HepG2 (cell line): ENCODE data around the gene CAPRIN1. TPM values are rescaled to one million over a fixed set of nuclear protein-coding genes. Genes with fewer than 3 reads are reported as not detected.

ENCODE experiments used
- AHR ChIP-seq: IDR thresholded peaks from 2 replicates; pipeline ENCODE4 v1.6.1; 2018; ENCODE audit warnings: missing genetic modification reagents, missing compliant biosample characterization
- FOXA3 ChIP-seq: IDR thresholded peaks from 2 replicates; pipeline ENCODE4 v1.6.1; 2016; ENCODE audit warnings: missing genetic modification reagents, missing compliant biosample characterization
- GATAD1 ChIP-seq: IDR thresholded peaks from 2 replicates; pipeline ENCODE4 v1.6.1; 2016; ENCODE audit warnings: missing genetic modification reagents, missing compliant biosample characterization
- IKZF1 ChIP-seq: fragments of 450-650 bp; IDR thresholded peaks from 2 replicates; pipeline ENCODE4 v1.7.1; 2016
- JDP2 ChIP-seq: sonication (generic); formaldehyde crosslinking; IDR thresholded peaks from 2 replicates; pipeline ENCODE4 v1.8.1; 2022; ENCODE audit warnings: missing genetic modification reagents, borderline replicate concordance
- JUND ChIP-seq: sonication (generic); formaldehyde crosslinking; IDR thresholded peaks from 2 replicates; pipeline ENCODE4 v1.8.0; 2022; ENCODE audit warnings: mild to moderate bottlenecking, missing genetic modification reagents
- KLF11 ChIP-seq: IDR thresholded peaks from 2 replicates; pipeline ENCODE4 v1.6.1; 2016; ENCODE audit warnings: missing compliant biosample characterization
- RFXAP ChIP-seq: sonication (generic); formaldehyde crosslinking; IDR thresholded peaks from 2 replicates; pipeline ENCODE4 v1.4.0; 2020; ENCODE audit warnings: missing genetic modification reagents, borderline replicate concordance
- ZBTB20 ChIP-seq: sonication (generic); formaldehyde crosslinking; IDR thresholded peaks from 2 replicates; pipeline ENCODE4 v1.8.1; 2023; ENCODE audit warnings: missing genetic modification reagents, low read depth, mild to moderate bottlenecking, borderline replicate concordance
- ZC3H4 ChIP-seq: sonication (generic); formaldehyde crosslinking; IDR thresholded peaks from 2 replicates; pipeline ENCODE4 v1.4.0; 2020; ENCODE audit warnings: missing genetic modification reagents, borderline replicate concordance
- ZNF510 ChIP-seq: sonication (generic); formaldehyde crosslinking; IDR thresholded peaks from 2 replicates; pipeline ENCODE4 v1.4.0; 2020; ENCODE audit warnings: low read depth, mild to moderate bottlenecking, missing genetic modification reagents
- polyA plus RNA-seq, 8 experiments: library from polyadenylated mRNA; depleted of rRNA in 3 of 8; stranded (reverse) in 7 of 8; unstranded in 1 of 8; fragments of >200 nt; fragmentation: Illumina TruSeq in 4 of 8; extraction: Trizol in 4 of 8; gene quantifications; 2 replicates each; pipeline versions ENCODE4 v1.2.1 to v1.2.3, GENCODE V29; 2011 to 2016; ENCODE audit warnings: low read depth in 4 of 8, missing spikeins in 1 of 8, mixed read lengths in 1 of 8; ENCODE audit not compliant: insufficient read depth in 1 of 8
- total RNA-seq, 5 experiments: library from RNA; depleted of rRNA; stranded (reverse); fragments of >200 nt; fragmentation: Illumina TruSeq; extraction: Trizol; gene quantifications; 2 replicates each; pipeline ENCODE4 v1.2.3, GENCODE V29; 2016; ENCODE audit warnings: low read depth in 1 of 5
- TF ChIP-seq, protein P1 (sequence below): sonication (generic); formaldehyde crosslinking; IDR thresholded peaks from 2 replicates; pipeline ENCODE4 v1.5.0; 2020; ENCODE audit warnings: missing genetic modification reagents
- TF ChIP-seq, protein P2 (sequence below): sonication (generic); formaldehyde crosslinking; IDR thresholded peaks from 2 replicates; pipeline ENCODE4 v1.4.0; 2020; ENCODE audit warnings: missing genetic modification reagents, borderline replicate concordance
- TF ChIP-seq, protein P3 (sequence below): conservative IDR thresholded peaks from 2 replicates; pipeline ENCODE4 v1.6.1; 2018; ENCODE audit warnings: missing genetic modification reagents
- TF ChIP-seq, protein P4 (sequence below): sonication (generic); formaldehyde crosslinking; IDR thresholded peaks from 2 replicates; pipeline ENCODE4 v1.5.1; 2020; ENCODE audit warnings: missing genetic modification reagents, mild to moderate bottlenecking, borderline replicate concordance
- TF ChIP-seq, protein P5 (sequence below): sonication (generic); formaldehyde crosslinking; IDR thresholded peaks from 2 replicates; pipeline ENCODE4 v1.5.0; 2020; ENCODE audit warnings: missing genetic modification reagents
- TF ChIP-seq, protein P6 (sequence below): sonication (generic); formaldehyde crosslinking; conservative IDR thresholded peaks from 2 replicates; pipeline ENCODE4 v1.4.0; 2020; ENCODE audit warnings: missing genetic modification reagents
- TF ChIP-seq, protein P7 (sequence below): IDR thresholded peaks from 2 replicates; pipeline ENCODE4 v1.6.1; 2016; ENCODE audit warnings: mild to moderate bottlenecking
- TF ChIP-seq, protein P8 (sequence below): sonication (generic); formaldehyde crosslinking; IDR thresholded peaks from 2 replicates; pipeline ENCODE4 v1.4.0; 2020; ENCODE audit warnings: missing genetic modification reagents, borderline replicate concordance

CAPRIN1 gene
- total and polyA plus RNA-seq, 2 of the 13 experiments (the other 11 are each of a cell fraction or from before 2014, with no cell fraction given): 114 to 162 TPM

DNA sequence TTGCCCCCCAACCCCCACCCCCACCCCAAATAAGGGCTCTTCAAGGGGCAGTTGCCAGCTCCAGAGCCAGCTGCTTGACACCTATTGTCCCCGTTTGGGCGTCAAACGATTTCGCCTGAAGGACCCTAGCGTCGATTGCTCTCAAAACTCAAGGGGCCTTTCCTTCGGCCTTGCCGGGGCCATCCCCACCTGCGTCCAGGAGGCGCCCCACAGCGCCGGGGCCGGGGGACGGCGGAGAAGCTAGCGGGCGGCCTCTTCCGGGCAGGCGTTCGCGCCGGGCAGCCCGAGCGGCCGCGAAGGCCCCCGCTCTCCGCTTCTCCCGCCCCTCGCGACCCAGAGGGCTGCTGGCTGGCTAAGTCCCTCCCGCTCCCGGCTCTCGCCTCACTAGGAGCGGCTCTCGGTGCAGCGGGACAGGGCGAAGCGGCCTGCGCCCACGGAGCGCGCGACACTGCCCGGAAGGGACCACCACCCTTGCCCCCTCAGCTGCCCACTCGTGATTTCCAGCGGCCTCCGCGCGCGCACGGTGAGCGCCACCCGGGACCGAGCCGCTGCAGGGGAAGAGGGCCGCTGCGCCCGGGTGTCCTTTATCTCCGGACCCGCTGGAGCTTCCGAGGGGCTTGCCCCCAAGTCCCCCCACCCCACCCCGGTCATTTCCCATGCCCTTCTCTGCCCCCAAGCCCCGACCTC is at the start of gene CAPRIN1 (continued):
- TF ChIP-seq, protein P1, sequence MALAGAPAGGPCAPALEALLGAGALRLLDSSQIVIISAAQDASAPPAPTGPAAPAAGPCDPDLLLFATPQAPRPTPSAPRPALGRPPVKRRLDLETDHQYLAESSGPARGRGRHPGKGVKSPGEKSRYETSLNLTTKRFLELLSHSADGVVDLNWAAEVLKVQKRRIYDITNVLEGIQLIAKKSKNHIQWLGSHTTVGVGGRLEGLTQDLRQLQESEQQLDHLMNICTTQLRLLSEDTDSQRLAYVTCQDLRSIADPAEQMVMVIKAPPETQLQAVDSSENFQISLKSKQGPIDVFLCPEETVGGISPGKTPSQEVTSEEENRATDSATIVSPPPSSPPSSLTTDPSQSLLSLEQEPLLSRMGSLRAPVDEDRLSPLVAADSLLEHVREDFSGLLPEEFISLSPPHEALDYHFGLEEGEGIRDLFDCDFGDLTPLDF (CRISPR knock-in tag): peak; percentile 59
- 0 out of 2 replicates have a peak, but pooled peaks have one; percentile 43 for TF ChIP-seq ZNF510
- TF ChIP-seq, protein P2, sequence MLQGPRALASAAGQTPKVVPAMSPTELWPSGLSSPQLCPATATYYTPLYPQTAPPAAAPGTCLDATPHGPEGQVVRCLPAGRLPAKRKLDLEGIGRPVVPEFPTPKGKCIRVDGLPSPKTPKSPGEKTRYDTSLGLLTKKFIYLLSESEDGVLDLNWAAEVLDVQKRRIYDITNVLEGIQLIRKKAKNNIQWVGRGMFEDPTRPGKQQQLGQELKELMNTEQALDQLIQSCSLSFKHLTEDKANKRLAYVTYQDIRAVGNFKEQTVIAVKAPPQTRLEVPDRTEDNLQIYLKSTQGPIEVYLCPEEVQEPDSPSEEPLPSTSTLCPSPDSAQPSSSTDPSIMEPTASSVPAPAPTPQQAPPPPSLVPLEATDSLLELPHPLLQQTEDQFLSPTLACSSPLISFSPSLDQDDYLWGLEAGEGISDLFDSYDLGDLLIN (CRISPR knock-in tag): no peak; the same call in 1 of the 2 replicates
- no peak for TF ChIP-seq ZBTB20 (CRISPR knock-in tag)
- TF ChIP-seq, protein P3, sequence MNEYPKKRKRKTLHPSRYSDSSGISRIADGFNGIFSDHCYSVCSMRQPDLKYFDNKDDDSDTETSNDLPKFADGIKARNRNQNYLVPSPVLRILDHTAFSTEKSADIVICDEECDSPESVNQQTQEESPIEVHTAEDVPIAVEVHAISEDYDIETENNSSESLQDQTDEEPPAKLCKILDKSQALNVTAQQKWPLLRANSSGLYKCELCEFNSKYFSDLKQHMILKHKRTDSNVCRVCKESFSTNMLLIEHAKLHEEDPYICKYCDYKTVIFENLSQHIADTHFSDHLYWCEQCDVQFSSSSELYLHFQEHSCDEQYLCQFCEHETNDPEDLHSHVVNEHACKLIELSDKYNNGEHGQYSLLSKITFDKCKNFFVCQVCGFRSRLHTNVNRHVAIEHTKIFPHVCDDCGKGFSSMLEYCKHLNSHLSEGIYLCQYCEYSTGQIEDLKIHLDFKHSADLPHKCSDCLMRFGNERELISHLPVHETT (CRISPR knock-in tag): peak; percentile 91
- TF ChIP-seq, protein P4, sequence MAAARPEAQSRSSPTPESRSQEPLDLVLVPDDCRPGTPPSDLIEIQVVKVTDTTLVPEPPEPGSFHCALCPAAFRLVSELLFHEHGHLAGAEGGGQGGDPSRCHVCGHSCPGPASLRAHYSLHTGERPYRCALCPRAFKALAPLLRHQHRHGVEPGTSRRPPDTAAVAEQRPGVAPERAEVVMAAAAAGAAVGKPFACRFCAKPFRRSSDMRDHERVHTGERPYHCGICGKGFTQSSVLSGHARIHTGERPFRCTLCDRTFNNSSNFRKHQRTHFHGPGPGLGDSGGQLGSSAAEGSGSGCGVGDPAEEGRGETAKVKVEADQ (CRISPR knock-in tag): peak; percentile 35; the same call in 1 of the 2 replicates
- peak; percentile 77 for TF ChIP-seq GATAD1 (CRISPR knock-in tag)
- TF ChIP-seq, protein P5, sequence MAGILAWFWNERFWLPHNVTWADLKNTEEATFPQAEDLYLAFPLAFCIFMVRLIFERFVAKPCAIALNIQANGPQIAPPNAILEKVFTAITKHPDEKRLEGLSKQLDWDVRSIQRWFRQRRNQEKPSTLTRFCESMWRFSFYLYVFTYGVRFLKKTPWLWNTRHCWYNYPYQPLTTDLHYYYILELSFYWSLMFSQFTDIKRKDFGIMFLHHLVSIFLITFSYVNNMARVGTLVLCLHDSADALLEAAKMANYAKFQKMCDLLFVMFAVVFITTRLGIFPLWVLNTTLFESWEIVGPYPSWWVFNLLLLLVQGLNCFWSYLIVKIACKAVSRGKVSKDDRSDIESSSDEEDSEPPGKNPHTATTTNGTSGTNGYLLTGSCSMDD: no peak
- no peak for TF ChIP-seq JDP2 (CRISPR knock-in tag)
- TF ChIP-seq, protein P6, sequence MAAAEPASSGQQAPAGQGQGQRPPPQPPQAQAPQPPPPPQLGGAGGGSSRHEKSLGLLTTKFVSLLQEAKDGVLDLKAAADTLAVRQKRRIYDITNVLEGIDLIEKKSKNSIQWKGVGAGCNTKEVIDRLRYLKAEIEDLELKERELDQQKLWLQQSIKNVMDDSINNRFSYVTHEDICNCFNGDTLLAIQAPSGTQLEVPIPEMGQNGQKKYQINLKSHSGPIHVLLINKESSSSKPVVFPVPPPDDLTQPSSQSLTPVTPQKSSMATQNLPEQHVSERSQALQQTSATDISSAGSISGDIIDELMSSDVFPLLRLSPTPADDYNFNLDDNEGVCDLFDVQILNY: 0 out of 2 replicates have a peak, but pooled peaks have one; percentile 33
- no peak for TF ChIP-seq KLF11 (CRISPR knock-in tag)
- TF ChIP-seq, protein P7, sequence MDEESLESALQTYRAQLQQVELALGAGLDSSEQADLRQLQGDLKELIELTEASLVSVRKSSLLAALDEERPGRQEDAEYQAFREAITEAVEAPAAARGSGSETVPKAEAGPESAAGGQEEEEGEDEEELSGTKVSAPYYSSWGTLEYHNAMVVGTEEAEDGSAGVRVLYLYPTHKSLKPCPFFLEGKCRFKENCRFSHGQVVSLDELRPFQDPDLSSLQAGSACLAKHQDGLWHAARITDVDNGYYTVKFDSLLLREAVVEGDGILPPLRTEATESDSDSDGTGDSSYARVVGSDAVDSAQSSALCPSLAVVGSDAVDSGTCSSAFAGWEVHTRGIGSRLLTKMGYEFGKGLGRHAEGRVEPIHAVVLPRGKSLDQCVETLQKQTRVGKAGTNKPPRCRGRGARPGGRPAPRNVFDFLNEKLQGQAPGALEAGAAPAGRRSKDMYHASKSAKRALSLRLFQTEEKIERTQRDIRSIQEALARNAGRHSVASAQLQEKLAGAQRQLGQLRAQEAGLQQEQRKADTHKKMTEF (CRISPR knock-in tag): peak; percentile 65
- TF ChIP-seq RFXAP (CRISPR knock-in tag): peak; percentile 34; the same call in 1 of the 2 replicates
- TF ChIP-seq JUND (CRISPR knock-in tag): no peak
- TF ChIP-seq, protein P8, sequence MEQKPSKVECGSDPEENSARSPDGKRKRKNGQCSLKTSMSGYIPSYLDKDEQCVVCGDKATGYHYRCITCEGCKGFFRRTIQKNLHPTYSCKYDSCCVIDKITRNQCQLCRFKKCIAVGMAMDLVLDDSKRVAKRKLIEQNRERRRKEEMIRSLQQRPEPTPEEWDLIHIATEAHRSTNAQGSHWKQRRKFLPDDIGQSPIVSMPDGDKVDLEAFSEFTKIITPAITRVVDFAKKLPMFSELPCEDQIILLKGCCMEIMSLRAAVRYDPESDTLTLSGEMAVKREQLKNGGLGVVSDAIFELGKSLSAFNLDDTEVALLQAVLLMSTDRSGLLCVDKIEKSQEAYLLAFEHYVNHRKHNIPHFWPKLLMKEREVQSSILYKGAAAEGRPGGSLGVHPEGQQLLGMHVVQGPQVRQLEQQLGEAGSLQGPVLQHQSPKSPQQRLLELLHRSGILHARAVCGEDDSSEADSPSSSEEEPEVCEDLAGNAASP: no peak; the same call in 1 of the 2 replicates
- peak; percentile 59; the same call in 1 of the 2 replicates for TF ChIP-seq AHR (CRISPR knock-in tag)
- no peak for TF ChIP-seq IKZF1
- TF ChIP-seq FOXA3 (CRISPR knock-in tag): peak; percentile 28; the same call in 1 of the 2 replicates
- TF ChIP-seq ZC3H4 (CRISPR knock-in tag): no peak
